Fibroblast of the aortic adventitia (primary cell): Measurements from ENCODE around the gene CSGALNACT2. TPM values are rescaled to one million over a fixed set of nuclear protein-coding genes. Genes with fewer than 3 reads are reported as not detected.
A peak's percentile ranks its signal among the peaks of the same experiment; 100 is the strongest.
"Not testable (repeated sequence)": the region's sequence is repeated elsewhere in the genome, so short reads cannot be mapped to it uniquely, and the experiment has no call there.

ENCODE experiments used
- DNase-seq: peaks from one replicate; pipeline ENCODE4 v3.0.0-alpha.2; 2010; ENCODE audit warnings: low read depth
- H3K4me3 ChIP-seq: 2 replicates; pipeline ENCODE4 v1.5.1; 2011; ENCODE audit warnings: low read depth, mild to moderate bottlenecking, control low read depth, low read length, moderate library complexity
- CTCF ChIP-seq: IDR thresholded peaks from 2 replicates; pipeline ENCODE4 v1.5.1; 2011; ENCODE audit warnings: mild to moderate bottlenecking, low read length, control low read depth, inconsistent platforms; ENCODE audit not compliant: insufficient read depth
- total RNA-seq: library from RNA; depleted of rRNA; stranded (reverse); fragments of >200 nt; gene quantifications from 2 replicates; pipeline ENCODE4 v1.2.3, GENCODE V29; 2012; ENCODE audit warnings: low replicate concordance

CSGALNACT2 gene
- total RNA-seq, 1 donor, result 35.7 TPM

DNA sequence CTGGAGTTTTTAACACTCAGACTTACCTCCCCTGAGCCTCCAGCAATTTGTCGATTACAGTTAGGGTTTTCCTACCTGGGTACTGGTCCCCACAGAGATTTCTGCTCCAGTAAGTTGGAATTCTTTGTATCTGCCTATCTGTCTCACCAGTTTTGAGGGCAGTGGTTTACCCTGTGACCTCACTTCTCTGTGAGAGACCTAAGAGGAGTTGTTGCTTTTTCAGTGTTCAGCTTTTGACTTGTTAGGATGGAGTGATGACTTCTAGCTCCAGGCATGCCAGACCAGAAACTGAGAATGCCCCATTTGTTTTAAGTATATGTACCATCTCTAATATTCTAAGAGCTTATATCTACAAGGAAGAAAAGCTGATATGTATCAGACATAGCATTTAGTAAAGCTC is 42.9 kb downstream of the CSGALNACT2 start:
- TF ChIP-seq CTCF, result no peak
- no peak for DNase-seq
- H3K4me3 ChIP-seq, result no peak overlapping the region

GRCh38 chr10:43183764-43184163 is 45.5 kb downstream of the CSGALNACT2 start:
- H3K4me3 ChIP-seq, DNase-seq: not testable (repeated sequence)

GRCh38 chr10:43186150-43186549 is 47.9 kb downstream of the CSGALNACT2 start:
- TF ChIP-seq CTCF, result no peak
- no peak for DNase-seq
- H3K4me3 ChIP-seq, result no peak overlapping the region

- DNase-seq, result no peak
- H3K4me3 ChIP-seq, result no peak overlapping the region
- TF ChIP-seq CTCF, result no peak
These were observed 49.0 kb downstream of the CSGALNACT2 start for GRCh38 chr10:43187213-43187612.

DNA sequence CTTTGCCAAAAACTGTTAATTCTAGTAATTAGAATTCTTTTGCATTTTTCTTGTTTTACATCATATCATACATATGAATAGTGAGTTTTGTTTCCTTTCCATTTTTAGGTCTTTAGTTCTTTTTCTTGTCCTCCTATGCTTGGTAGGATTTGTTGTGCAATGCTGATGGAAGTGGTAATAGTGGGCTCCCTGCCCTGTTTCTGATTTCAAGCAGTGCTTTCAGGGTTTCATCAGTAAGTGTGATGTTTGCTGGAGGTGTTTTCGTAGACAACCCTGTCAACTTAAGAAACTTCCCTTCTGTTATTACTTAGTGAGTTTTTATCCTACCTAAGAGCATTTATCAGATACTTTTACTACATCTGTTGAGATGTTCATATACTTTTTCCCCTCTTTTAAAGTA is 50.5 kb downstream of the CSGALNACT2 start:
- TF ChIP-seq CTCF, result no peak
- no peak overlapping the region for H3K4me3 ChIP-seq
- peak; percentile 91 for DNase-seq

- TF ChIP-seq CTCF, result no peak
- no peak overlapping the region for H3K4me3 ChIP-seq
- DNase-seq, result no peak
These were observed 52.0 kb downstream of the CSGALNACT2 start for GRCh38 chr10:43190289-43190688.

- TF ChIP-seq CTCF, result no peak
- no peak overlapping the region for H3K4me3 ChIP-seq
- peak; percentile 54 for DNase-seq
These were observed 52.5 kb downstream of the CSGALNACT2 start for GRCh38 chr10:43190775-43191174.
